GM18498 (cell line): ENCODE measurements around the gene MIGA2.
"Not testable (repeated sequence)": the region's sequence is repeated elsewhere in the genome, so short reads cannot be mapped to it uniquely, and the experiment has no call there.

ENCODE experiments used
- ATAC-seq: cut with Tn5 transposase; IDR thresholded peaks from one replicate; pipeline ENCODE4 v1.9.1; 2021; ENCODE audit warnings: mild to moderate bottlenecking, moderate library complexity; ENCODE audit not compliant: unreplicated experiment

Gene MIGA2

GRCh38 chr9:129098328-129098727, 61.9 kb downstream of the MIGA2 start:
- no peak for ATAC-seq

GRCh38 chr9:129100383-129101169, 64.2 kb downstream of the MIGA2 start:
- no peak for ATAC-seq

GRCh38 chr9:129101279-129101678, 64.9 kb downstream of the MIGA2 start:
- no peak for ATAC-seq

- no peak for ATAC-seq
Observed at GRCh38 chr9:129102095-129102525, 65.7 kb downstream of the MIGA2 start.

GRCh38 chr9:129102791-129103594, 66.6 kb downstream of the MIGA2 start:
- no peak for ATAC-seq

- ATAC-seq: no peak
Observed at GRCh38 chr9:129103595-129103965, 67.2 kb downstream of the MIGA2 start.

- ATAC-seq: no peak
Observed at GRCh38 chr9:129104051-129104450, 67.6 kb downstream of the MIGA2 start.

GRCh38 chr9:129105857-129106694, 69.7 kb downstream of the MIGA2 start:
- no peak for ATAC-seq

- ATAC-seq: no peak
Observed at GRCh38 chr9:129107651-129108050, 71.2 kb downstream of the MIGA2 start.

- ATAC-seq: no peak
Observed at GRCh38 chr9:129108083-129108804, 71.8 kb downstream of the MIGA2 start.

GRCh38 chr9:129108805-129109536, 72.5 kb downstream of the MIGA2 start:
- no peak for ATAC-seq

GRCh38 chr9:129109537-129109903, 73.1 kb downstream of the MIGA2 start:
- ATAC-seq: no peak

- ATAC-seq: no peak
Observed at GRCh38 chr9:129109952-129110739, 73.7 kb downstream of the MIGA2 start.

- ATAC-seq: peak; percentile 83
Observed at GRCh38 chr9:129110740-129111527, 74.5 kb downstream of the MIGA2 start, which contains the start of the genes CRAT and PTPA. CRAT (minus strand) TSS chr9:129110793; CDS start chr9:129110509, 284 bp downstream. PTPA (plus strand) TSS chr9:129111415; CDS start chr9:129111601, 186 bp downstream.

- no peak for ATAC-seq
Observed at GRCh38 chr9:129111528-129112151, 75.2 kb downstream of the MIGA2 start.

GRCh38 chr9:129112526-129112925, 76.1 kb downstream of the MIGA2 start:
- ATAC-seq: not testable (repeated sequence)

- ATAC-seq: no peak
Observed at GRCh38 chr9:129113645-129114304, 77.3 kb downstream of the MIGA2 start.
